ENCODE measurements around the gene ZBTB4.

DNA sequence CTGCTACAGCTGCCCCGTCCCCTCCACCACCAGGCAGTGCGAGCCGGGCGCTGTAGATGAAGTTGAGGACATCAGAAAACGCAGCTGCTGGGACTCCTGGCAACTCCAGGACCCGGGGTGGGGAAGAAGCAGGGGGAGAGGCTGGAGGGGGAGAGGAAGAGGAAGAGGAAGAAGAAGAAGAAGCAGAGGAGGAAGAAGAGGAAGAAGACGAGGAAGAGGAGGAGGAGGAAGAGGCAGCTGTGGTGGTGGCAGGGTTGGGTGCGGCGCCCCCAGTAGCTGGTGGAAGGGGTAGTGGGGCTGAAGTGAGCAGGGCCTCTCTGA, 13.2 kb downstream of the ZBTB4 start:
- TF ChIP-seq, protein P1, sequence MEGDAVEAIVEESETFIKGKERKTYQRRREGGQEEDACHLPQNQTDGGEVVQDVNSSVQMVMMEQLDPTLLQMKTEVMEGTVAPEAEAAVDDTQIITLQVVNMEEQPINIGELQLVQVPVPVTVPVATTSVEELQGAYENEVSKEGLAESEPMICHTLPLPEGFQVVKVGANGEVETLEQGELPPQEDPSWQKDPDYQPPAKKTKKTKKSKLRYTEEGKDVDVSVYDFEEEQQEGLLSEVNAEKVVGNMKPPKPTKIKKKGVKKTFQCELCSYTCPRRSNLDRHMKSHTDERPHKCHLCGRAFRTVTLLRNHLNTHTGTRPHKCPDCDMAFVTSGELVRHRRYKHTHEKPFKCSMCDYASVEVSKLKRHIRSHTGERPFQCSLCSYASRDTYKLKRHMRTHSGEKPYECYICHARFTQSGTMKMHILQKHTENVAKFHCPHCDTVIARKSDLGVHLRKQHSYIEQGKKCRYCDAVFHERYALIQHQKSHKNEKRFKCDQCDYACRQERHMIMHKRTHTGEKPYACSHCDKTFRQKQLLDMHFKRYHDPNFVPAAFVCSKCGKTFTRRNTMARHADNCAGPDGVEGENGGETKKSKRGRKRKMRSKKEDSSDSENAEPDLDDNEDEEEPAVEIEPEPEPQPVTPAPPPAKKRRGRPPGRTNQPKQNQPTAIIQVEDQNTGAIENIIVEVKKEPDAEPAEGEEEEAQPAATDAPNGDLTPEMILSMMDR (IDR thresholded peaks at IDR 0.05; ENCODE audit: low read depth, low read length) = no peak
- TF ChIP-seq EZH2phosphoT487 (IDR thresholded peaks at IDR 0.05; ENCODE audit: low read depth) = no peak
